ENCODE results near the gene AOPEP. TPM values are rescaled to one million over a fixed set of nuclear protein-coding genes. Genes with fewer than 3 reads are reported as not detected.
A peak's percentile ranks its signal among the peaks of the same experiment; 100 is the strongest.

Gene AOPEP
- total and polyA plus RNA-seq, 8 donors, result 73.9 to 407 (median 101) TPM

- TF ChIP-seq POLR2A (IDR thresholded peaks at IDR 0.05) (no peak), POLR2AphosphoS5 (IDR thresholded peaks at IDR 0.05) (no peak), EP300 (IDR thresholded peaks at IDR 0.05) (no peak)
- TF ChIP-seq, protein P1, sequence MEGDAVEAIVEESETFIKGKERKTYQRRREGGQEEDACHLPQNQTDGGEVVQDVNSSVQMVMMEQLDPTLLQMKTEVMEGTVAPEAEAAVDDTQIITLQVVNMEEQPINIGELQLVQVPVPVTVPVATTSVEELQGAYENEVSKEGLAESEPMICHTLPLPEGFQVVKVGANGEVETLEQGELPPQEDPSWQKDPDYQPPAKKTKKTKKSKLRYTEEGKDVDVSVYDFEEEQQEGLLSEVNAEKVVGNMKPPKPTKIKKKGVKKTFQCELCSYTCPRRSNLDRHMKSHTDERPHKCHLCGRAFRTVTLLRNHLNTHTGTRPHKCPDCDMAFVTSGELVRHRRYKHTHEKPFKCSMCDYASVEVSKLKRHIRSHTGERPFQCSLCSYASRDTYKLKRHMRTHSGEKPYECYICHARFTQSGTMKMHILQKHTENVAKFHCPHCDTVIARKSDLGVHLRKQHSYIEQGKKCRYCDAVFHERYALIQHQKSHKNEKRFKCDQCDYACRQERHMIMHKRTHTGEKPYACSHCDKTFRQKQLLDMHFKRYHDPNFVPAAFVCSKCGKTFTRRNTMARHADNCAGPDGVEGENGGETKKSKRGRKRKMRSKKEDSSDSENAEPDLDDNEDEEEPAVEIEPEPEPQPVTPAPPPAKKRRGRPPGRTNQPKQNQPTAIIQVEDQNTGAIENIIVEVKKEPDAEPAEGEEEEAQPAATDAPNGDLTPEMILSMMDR (IDR thresholded peaks at IDR 0.05), result no peak
- peaks cover 13 to 78% (median 48%) of the 10 kb centered on the region in 4 donors for H3K4me1 ChIP-seq
- H3K27me3 ChIP-seq, result no peaks in the 10 kb centered on the region
- intact Hi-C loops (cut with DNase I; ENCODE audit: low total_unique reads), result no loop called here
- peak overlapping the region; percentile 10 to 63 (median 18) for H3K27ac ChIP-seq
- 73 to 82% (median 81%) methylated on average over 6 to 8 of the region's 8 CpGs for WGBS, 5 donors
- no peak overlapping the region for H3K4me3 ChIP-seq
- no peaks in the 10 kb centered on the region for H3K9me3 ChIP-seq
- DNase-seq, result no peak
- peaks cover 10 to 48% (median 41%) of the 10 kb centered on the region in 4 donors for H3K36me3 ChIP-seq
Observed at GRCh38 chr9:95104581-95104960, 378.1 kb downstream of the AOPEP start.

DNA sequence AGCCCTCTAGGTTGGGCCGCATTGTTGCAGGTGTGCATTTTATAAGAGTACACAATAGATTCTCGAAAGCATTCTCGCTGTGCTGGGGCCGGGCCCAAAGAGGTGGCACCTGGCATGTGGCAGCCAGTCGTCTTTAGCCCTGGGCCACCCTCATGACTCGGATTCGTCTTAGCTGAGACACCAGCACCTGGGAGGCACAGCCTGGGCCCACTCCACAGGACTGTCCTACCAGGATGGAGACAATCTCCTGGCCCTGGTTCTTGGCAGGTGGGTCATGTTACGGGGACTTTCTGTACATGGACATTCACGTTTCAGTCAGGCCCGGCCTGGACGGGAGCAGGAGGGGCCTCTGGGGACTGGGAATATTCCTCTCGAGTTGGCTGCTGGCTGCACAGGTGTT, 378.5 kb downstream of the AOPEP start:
- TF ChIP-seq POLR2A (IDR thresholded peaks at IDR 0.05) (no peak), POLR2AphosphoS5 (IDR thresholded peaks at IDR 0.05) (no peak), EP300 (IDR thresholded peaks at IDR 0.05) (no peak)
- TF ChIP-seq, protein P1 (IDR thresholded peaks at IDR 0.05), result no peak
- Histone ChIP-seq H3K4me3 (no peak overlapping the region), H3K4me1 (peaks cover 13 to 74% (median 44%) of the 10 kb centered on the region in 4 donors), H3K36me3 (peaks cover 10 to 48% (median 41%) of the 10 kb centered on the region in 4 donors), H3K27me3 (no peaks in the 10 kb centered on the region), H3K9me3 (no peaks in the 10 kb centered on the region), H3K27ac (peak overlapping the region in 4 of 5 donors; percentile 10 to 63 (median 36))
- intact Hi-C loops (cut with DNase I; ENCODE audit: low total_unique reads), result no loop called here
- DNase-seq, result no peak
- 77 to 85% (median 84%) methylated on average over 12 of the region's 12 CpGs for WGBS, 5 donors

- DNase-seq, result peak in 1 of 2 donors; percentile 15
- Histone ChIP-seq H3K27ac (peak overlapping the region in 2 of 5 donors; percentile 63), H3K36me3 (peaks cover 10 to 53% (median 42%) of the 10 kb centered on the region in 4 donors)
Observed at GRCh38 chr9:95105519-95106287, 379.2 kb downstream of the AOPEP start.

DNA sequence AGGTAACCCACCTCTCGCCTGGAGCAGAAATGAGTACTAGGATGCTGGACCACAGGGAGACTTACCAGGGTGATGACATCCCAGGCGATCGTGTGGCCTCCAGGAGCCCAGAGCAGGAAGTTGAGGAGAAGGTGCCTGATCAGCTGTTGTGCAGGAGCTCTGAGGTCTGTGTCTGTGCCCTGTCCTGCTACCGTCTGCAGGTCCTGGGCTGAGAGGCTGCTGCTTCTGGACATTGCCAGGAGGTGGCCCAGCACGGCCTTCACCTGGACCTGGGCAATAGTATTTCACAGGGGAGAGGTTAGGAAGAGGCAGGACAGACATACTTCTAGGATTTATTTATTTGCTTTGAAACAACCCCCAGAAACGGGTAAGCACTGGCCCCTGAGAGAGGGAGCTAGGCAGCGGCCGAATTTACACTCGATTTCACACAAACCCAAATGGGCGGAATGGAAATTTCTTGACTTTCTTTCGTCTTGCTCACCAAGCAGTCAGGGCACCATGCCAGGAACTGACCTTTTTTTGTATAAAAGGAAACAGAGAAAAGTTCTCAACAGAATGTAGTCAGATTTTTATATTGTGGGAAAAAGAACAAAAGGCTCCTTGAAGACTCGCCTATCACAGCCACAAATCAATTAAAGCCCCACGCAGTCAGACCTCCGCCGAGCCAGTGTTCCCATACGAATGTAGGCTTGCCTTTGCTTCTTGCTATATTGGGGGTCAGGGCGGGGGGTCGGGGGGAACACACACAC, 380.7 kb downstream of the AOPEP start:
- WGBS, 5 donors, result 69 to 79% (median 75%) methylated on average over 17 to 18 of the region's 18 CpGs
- no peak for DNase-seq
- H3K27ac ChIP-seq, result peak overlapping the region in 3 of 5 donors; percentile 48 to 63 (median 61)
- H3K9me3 ChIP-seq, result no peaks in the 10 kb centered on the region
- TF ChIP-seq, protein P1 (IDR thresholded peaks at IDR 0.05), result no peak
- TF ChIP-seq EP300 (IDR thresholded peaks at IDR 0.05) (no peak), POLR2A (IDR thresholded peaks at IDR 0.05) (no peak), POLR2AphosphoS5 (IDR thresholded peaks at IDR 0.05) (no peak)
- intact Hi-C loops (cut with DNase I; ENCODE audit: low total_unique reads), result no loop called here
- no peak overlapping the region for H3K4me3 ChIP-seq
- peaks cover 22 to 60% (median 49%) of the 10 kb centered on the region in 4 donors for H3K36me3 ChIP-seq
- H3K4me1 ChIP-seq, result peaks cover 11 to 56% (median 31%) of the 10 kb centered on the region in 4 donors
- no peaks in the 10 kb centered on the region for H3K27me3 ChIP-seq

More at GRCh38 chr9:95105519-95106287, 379.2 kb downstream of the AOPEP start:
- intact Hi-C loops (cut with DNase I; ENCODE audit: low total_unique reads), result no loop called here
- Histone ChIP-seq H3K9me3 (no peaks in the 10 kb centered on the region), H3K27me3 (no peaks in the 10 kb centered on the region), H3K4me3 (no peak overlapping the region), H3K4me1 (peaks cover 13 to 67% (median 39%) of the 10 kb centered on the region in 4 donors)
- TF ChIP-seq POLR2A (IDR thresholded peaks at IDR 0.05), result no peak
- TF ChIP-seq, protein P1 (IDR thresholded peaks at IDR 0.05), result no peak
- no peak for TF ChIP-seq POLR2AphosphoS5 (IDR thresholded peaks at IDR 0.05)
- no peak for TF ChIP-seq EP300 (IDR thresholded peaks at IDR 0.05)
- WGBS, 5 donors, result 80 to 87% (median 81%) methylated on average over 13 of the region's 13 CpGs
